ENCODE data around the gene ERICH2.

Gene ERICH2

GRCh38 chr2:170843656-170844055 is 73.5 kb downstream of the ERICH2 start:
- peak; percentile 83 for DNase-seq

- no peak for DNase-seq
Measured at GRCh38 chr2:170845343-170845742, 75.2 kb downstream of the ERICH2 start.

GRCh38 chr2:170846314-170846713 is 76.1 kb downstream of the ERICH2 start:
- no peak for DNase-seq

- DNase-seq: no peak
Measured at GRCh38 chr2:170847716-170848115, 77.5 kb downstream of the ERICH2 start.
